Fibroblast of lung (primary cell): ENCODE data around the gene SLAMF8.

ENCODE experiments used
- EZH2 ChIP-seq: IDR thresholded peaks from 2 replicates; pipeline ENCODE4 v1.5.1; 2012; ENCODE audit warnings: low read length, control low read depth, mild to moderate bottlenecking; ENCODE audit errors: missing control alignments
- TF ChIP-seq, protein P1 (sequence below), 2 donors: IDR thresholded peaks in 1 of 2; conservative IDR thresholded peaks in 1 of 2; 1 replicate in 1 of 2; 2 replicates in 1 of 2; pipeline ENCODE4 v1.5.1; 2011 to 2012; ENCODE audit warnings: low read length in 2 of 2, control low read depth in 1 of 2, inconsistent platforms in 1 of 2, low read depth in 1 of 2, mild to moderate bottlenecking in 1 of 2

DNA sequence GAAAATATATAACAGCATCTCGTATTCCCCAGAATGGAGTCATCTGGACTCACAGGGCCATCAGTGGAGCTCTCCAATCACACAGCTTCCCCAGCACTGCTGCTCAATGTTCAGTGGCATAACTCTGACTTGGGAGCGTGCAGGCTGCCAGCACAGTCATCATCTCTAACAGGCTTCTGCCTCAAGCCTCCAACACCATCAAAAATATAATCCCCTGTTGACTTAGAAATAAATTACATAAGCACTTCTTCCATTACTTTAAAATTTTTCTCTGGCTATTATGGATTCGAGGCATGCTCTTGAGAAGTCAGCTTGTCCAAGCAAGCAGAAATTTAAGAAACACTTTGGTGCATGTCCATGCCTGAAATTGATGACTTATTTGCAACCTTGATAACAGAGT, 39.7 kb upstream of the SLAMF8 start:
- TF ChIP-seq, protein P1, sequence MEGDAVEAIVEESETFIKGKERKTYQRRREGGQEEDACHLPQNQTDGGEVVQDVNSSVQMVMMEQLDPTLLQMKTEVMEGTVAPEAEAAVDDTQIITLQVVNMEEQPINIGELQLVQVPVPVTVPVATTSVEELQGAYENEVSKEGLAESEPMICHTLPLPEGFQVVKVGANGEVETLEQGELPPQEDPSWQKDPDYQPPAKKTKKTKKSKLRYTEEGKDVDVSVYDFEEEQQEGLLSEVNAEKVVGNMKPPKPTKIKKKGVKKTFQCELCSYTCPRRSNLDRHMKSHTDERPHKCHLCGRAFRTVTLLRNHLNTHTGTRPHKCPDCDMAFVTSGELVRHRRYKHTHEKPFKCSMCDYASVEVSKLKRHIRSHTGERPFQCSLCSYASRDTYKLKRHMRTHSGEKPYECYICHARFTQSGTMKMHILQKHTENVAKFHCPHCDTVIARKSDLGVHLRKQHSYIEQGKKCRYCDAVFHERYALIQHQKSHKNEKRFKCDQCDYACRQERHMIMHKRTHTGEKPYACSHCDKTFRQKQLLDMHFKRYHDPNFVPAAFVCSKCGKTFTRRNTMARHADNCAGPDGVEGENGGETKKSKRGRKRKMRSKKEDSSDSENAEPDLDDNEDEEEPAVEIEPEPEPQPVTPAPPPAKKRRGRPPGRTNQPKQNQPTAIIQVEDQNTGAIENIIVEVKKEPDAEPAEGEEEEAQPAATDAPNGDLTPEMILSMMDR (conservative IDR thresholded peaks at IDR 0.05 in 1 of 2, IDR thresholded peaks at IDR 0.05 in 1 of 2; ENCODE audit: low read depth in 1 of 2, low read length in 2 of 2), result no peak
- TF ChIP-seq EZH2, result no peak
